Coronary artery (tissue), 2 donors: ENCODE results near the gene PIEZO1.

Experiments used
- DNase-seq: peaks from one replicate; pipeline ENCODE4 v3.0.0-alpha.2; 2017; ENCODE audit warnings: low spot score
- H3K27ac ChIP-seq, 2 donors: fragments of 200-600 bp; sonication (generic); one replicate each; pipeline ENCODE4 v1.5.1; 2016 to 2019
- H3K4me3 ChIP-seq: fragments of 200-600 bp; sonication (generic); 2 replicates; pipeline ENCODE4 v1.5.1; 2016; ENCODE audit warnings: mild to moderate bottlenecking, moderate library complexity
- CTCF ChIP-seq: fragments of 200-600 bp; sonication (generic); IDR thresholded peaks from one replicate; pipeline ENCODE4 v1.5.1; 2019; ENCODE audit warnings: antibody characterized with exemption

The PIEZO1 gene

GRCh38 chr16:88784074-88784855, 755 bp downstream of the PIEZO1 start:
- peak; percentile 87 for DNase-seq
- Histone ChIP-seq H3K27ac (peak overlapping the region; percentile 65 to 97), H3K4me3 (peak overlapping the region; percentile 96)
- peak; percentile 32 for TF ChIP-seq CTCF

DNA sequence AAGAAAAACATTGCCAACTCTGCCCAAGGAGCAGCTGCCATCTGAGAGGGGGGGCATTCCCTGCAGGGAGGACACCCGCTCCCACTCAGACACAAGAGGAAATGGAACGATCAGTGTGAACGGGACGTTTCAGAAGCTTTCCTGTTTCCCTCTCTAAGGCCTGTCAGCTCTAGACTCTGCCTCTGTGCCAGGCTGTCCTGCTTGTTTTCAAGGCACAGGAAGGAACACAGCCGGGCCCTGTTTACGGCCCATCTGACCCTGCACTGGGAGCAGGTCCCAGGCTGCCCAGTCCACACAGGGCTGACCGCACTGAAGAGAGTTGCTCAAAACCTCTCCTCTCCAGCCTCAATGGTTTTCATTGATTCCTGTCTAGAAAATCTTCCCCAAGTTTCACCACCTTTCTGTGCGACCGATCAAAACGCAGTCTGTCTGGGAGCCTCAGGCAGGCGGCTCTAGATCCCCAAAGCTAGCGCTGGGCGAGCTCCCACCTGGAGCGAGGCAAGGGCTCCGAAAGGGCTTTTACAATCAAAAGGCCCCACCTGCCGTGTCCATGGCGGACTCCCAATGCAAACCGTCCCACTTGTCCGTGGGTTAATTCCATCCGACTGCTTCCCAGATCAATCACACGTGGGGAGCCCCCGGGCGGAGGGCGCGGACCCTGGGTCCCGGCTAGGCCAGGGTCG, 1.5 kb downstream of the PIEZO1 start:
- H3K27ac ChIP-seq, result peak overlapping the region; percentile 65 to 97
- no peak for TF ChIP-seq CTCF
- DNase-seq, result no peak
- peak overlapping the region; percentile 96 for H3K4me3 ChIP-seq

GRCh38 chr16:88782454-88783390, 2.3 kb downstream of the PIEZO1 start:
- peak overlapping the region; percentile 65 to 97 for H3K27ac ChIP-seq
- no peak for DNase-seq
- no peak for TF ChIP-seq CTCF
- H3K4me3 ChIP-seq, result peak overlapping the region; percentile 96

DNA sequence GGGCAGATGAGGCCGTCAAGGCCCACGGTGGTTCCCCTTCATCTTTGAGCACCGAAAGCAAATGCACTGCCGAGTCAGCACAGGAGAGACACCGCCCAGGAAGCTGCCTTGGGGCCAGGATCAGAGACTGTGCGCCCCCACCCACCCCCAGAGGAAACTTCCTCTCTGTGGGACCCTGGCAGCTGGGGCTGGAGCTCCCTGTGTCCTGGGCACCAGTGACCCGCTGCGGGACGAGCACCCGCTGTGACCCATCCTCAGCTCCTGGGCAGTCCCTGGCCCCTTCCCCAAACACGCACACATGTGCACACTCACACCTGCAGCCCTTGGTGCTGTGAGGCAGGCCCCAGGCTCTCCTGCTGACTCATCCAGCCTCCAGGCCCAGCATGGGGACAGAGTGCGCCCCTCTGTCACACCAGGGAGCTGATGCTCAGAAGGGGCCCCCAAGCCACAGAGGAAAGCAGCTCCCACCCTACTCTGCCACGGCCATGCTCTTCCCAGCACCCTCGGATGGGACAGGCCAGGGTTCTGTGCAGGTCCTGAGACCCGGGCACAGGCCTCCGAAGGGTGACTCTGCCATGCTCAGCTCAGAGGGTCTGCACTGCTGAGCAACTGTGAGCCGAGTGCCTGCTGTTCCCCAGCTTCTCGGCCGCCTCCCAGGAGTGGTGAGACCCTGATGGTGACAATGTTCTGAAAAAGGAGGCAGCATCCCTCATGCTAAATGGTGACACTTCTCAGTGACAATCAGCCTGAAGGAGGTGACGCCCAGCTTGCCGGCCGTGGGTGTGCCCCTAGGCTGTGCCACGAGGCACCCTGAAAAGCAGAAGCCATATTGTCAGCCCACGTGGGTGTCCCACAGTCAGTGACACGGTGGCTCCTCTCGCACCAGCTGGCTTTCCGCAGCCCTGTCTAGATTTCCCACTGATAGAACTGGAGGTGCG, 3.6 kb downstream of the PIEZO1 start:
- Histone ChIP-seq H3K4me3 (peak overlapping the region; percentile 26), H3K27ac (peak overlapping the region in 1 of 2 donors; percentile 97)
- TF ChIP-seq CTCF, result no peak
- no peak for DNase-seq

DNA sequence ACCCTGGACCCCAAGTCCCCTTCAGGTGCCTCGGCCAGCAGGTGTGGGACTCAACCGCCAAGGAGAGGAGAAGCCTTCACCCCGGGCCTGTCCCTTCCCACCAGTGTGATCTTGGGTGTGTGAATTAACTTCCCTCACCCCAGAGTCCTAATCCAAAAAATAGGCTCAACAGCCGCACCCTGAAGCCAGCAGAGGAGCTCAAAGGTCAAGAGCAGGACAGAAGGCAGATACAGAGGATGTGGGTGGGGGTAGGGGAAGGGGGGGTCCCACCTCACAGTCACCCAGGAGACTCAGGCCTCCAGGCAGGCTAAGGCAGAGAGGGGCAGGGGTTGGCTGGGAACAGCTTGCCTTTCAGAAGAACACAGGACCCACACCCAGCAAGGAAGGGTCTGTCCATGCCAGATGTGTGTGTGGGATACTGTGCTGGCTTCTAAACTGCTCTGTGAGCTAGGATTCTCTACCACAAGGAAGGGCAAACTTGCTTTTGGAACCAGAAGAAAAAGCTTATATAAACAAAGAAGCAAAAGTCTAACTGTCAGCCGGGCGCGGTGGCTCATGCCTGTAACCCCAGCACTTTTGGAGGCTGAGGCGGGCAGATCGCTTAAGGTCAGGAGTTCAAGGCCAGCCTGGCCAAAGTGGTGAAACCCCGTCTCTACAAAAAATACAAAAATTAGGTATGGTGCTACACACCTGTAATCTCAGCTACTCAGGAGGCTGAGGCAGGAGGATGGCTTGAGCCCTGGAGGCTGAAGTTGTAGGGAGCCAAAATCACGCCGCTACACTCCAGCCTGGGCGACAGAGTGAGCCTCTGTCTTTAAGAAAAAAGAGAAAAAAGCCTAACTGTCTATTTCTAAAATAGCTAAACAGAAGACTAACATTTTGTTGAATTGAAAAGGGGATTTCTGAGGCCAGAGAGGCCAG, 4.6 kb downstream of the PIEZO1 start:
- no peak for TF ChIP-seq CTCF
- DNase-seq, result no peak
- no peak overlapping the region for H3K4me3 ChIP-seq
- peak overlapping the region in 1 of 2 donors; percentile 35 for H3K27ac ChIP-seq
